Stromal cell of bone marrow (primary cell): ENCODE measurements around the gene TYMS.
"Not testable (repeated sequence)": the region's sequence is repeated elsewhere in the genome, so short reads cannot be mapped to it uniquely, and the experiment has no call there.

ENCODE experiments used
- DNase-seq: peaks from one replicate; pipeline ENCODE4 v3.0.0-alpha.2; 2012; ENCODE audit warnings: low read depth

TYMS gene

DNA sequence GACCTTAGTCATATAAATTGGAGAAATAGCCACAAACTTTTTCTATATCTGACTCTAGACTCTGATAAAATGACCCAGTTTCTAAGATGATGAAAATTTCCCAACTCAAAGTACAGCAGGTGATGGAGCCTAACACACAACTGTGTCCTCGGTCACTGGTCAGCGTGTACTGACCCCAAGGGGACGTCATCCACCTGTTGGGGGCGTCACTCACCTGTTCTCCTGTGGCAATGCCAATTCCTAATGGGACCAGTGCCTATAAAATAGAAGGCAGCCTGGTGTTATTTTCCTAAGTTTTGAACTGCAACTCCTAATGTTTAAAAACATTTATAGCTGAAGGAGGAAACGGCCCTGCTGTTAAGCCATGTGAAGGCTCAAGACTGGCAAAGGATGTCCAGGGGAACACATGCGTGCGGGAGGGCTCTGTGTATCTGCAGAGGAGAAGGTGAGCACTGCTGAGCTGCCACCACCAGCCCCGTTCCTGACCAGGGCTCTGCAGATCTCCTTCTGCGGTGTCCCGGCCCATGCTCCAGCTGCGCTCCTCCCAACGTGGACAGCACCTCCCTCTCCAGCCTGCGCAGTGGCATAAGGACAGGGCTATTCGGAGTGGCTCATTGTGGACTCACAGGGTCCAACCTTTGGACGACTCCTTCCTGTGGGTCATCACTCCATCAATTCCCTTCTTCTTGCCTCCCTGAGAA, 21.2 kb downstream of the TYMS start:
- no peak for DNase-seq

DNA sequence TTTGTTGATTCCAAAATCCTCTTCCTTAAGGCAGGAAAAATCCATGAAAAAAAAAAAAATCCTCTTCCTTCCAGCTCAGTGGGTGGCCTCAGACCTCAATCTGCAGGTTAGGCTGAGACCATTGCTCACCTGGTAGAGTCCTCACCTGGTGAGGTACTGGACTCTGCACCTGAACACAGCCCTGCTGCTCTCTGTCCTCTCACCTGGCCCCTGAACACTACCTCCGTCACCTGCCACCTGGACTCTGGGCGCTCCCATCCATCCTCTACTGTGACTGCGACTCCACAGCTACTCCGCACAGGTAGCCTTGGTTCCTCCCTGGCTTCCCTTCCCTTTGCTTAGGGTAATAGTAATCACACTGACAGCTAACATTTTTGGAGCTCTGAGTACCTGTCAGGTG, 22.1 kb downstream of the TYMS start:
- no peak for DNase-seq

DNA sequence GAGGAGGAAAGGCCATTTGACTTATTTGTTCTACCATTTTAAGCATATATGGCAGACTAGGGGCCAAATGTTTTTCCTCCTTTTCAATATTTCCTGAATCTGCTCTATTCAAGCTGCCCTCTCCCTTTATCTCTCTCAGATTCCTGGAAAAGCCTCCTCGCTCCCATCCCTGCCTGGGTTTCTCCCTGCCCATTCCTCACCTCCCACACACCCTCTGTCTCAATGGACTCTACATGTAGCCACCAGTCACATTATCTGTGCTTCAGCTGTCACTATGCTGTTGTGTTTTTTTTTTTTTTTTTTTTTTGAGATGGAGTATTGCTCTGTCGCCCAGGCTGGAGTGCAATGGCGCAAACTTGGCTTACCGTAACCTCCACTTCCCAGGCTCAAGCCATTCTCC, 22.9 kb downstream of the TYMS start:
- no peak for DNase-seq

DNA sequence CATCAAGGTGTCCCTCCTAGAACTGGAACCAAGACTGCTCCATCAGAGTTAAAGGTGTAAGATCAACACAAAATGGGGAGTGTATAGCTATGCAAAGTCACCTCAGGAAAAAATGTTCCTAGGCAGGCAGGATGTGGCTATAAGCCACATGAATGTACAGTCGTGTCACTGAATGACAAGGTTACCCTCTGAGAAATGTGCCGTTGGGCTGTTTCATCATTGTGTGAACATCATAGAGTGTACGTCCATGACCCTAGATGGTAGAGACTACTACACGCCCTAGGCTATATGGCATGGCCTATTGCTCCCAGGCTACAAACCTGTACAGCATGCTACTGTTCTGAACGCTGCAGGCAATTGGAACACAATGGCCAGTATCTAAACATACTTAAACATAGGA, 24.5 kb downstream of the TYMS start:
- no peak for DNase-seq

DNA sequence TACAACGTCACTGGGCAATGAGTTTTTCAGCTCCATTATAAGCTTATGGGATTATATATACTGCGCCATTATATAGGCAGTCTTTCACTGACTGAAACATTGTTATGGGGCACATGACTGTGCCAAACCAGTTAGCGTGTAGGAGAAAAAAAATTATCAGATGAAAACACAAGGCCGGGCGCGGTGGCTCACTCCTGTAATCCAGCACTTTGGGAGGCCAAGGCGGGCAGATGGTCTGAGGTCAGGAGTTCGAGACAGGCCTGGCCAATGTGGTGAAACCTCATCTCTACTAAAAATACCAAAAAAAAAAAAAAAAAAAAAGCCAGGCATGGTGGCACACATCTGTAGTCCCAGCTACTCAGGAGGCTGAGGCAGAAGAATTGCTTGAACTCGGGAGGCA, 25.0 kb downstream of the TYMS start:
- not testable (repeated sequence) for DNase-seq

DNA sequence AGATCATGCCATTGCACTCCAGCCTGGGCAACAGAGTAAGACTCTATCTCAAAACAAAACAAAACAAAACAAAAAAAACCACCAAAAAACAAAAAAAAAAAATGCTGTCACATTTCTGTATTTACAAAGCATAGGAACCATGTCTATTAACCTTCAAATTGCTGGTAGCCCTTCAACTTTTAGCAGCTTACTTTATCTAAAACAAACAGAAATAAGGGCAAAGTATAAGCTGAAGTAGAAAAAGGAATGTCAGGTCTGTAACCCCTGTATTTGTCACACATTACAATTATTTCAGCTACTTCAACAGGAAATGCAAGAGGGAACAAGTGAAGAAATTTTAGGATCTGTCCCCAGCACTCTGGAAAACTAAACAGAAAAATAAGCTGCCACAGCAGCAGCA, 25.4 kb downstream of the TYMS start:
- no peak for DNase-seq

DNA sequence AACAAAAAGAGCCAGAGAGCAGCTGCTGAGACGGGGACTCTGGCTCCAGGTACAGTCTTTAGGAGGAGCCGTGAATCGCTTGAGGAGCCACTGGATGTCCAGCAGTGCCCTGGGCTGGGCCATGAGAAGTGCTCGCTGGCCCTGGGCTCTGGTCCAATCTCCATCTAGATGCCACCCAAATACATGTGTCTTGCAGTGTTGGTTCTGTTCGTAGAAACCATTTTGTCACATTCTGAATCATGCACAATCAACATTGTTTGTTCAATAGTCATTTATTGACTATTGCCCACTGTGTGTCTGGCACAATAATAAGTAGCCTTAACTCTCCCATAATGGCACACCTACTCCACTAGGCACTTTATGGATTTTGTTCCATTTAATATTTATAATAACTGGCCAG, 26.1 kb downstream of the TYMS start:
- DNase-seq = no peak

DNA sequence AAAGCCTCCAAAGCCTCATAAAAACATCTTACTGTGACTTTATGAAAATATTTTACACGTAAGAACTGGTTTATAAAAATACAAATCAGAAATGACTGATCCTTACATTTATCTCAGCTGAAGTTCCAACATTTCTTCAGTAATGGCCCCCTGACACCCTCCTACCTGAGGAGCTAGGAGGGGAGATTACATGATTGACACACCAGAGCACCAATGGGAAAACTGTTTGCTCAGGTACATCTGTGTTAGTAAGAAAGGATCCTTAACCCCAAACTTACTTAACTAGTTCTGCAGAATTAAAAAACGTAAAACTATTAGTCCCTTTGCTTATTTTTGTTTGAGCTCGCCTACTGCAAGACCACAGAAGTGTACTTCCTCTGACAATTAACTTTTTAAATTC, 28.0 kb downstream of the TYMS start:
- no peak for DNase-seq

DNA sequence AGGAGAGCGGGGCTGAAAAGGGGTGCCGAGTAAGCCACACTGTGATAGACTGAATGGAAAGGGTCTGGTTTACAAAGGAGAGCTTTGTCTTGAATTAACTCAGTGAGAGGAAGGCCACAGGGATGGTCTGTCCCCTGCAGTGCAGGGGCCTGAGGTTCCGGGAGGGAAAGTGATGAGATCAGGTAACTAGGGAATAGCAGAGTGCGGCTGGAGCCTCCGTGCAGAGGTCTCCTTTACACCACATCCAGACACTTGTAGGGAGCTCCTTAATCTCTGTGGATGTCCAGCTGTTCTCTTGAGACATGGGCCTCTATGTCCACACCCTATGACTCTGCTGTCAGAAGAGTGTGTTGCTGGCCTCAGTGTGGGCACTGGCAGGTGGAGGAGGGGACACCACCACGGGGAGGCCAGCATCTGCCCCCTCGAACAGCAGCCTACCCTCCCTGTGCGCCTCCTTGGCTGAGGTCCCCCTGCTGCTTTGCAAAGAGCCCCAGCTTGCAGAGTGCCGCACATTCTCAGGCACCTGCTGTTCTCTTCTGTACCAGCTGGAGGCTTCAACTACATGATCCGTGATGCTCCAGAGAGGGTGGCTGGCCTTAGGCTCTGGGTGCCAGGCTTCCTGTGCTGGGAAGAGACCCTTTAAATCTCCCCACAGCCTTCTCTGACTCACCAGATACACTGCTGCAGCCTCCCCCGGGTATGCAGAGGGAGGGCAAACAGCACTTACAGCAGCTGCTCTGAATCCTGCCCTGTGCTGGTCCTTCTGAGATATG, 29.1 kb downstream of the TYMS start:
- DNase-seq = no peak

DNA sequence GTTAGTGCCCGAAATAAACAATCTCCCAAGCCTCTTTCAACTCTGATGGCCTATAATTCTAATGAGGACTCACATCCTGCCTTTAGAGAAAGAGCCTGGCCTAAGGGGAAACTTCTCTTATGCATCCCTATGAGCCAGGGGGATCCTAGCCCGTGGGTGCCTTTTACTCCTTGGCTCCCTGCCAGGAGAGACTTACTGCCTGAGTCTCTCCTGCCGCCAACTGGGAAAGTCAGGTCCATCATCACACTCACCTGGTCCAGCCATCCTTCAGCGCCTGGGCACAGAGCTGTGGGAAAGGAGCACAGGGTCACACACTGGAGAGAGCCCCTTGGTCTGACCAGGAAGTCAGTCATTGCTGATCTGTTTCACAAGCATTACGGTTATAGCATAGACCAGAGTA, 30.9 kb downstream of the TYMS start:
- no peak for DNase-seq

DNA sequence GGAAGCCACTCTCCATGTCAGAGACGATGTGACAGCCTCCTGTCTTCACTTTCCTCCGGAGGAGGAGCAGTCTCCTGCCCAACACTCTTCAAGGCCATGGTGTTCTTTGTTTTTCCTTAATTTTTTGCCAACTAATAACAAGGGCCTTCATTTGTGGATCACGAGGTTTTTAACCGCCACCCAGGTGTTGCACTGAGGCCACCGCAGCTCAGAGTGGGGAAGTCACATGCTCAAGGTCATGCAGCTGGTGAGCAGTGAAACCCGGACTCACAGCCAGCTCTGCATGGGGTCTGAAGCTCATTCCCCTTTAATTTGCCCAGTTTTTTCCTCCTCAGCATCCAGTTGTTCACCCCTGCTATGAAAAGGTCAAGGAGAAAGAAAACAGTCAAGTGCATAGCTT, 35.4 kb downstream of the TYMS start:
- DNase-seq = no peak

DNA sequence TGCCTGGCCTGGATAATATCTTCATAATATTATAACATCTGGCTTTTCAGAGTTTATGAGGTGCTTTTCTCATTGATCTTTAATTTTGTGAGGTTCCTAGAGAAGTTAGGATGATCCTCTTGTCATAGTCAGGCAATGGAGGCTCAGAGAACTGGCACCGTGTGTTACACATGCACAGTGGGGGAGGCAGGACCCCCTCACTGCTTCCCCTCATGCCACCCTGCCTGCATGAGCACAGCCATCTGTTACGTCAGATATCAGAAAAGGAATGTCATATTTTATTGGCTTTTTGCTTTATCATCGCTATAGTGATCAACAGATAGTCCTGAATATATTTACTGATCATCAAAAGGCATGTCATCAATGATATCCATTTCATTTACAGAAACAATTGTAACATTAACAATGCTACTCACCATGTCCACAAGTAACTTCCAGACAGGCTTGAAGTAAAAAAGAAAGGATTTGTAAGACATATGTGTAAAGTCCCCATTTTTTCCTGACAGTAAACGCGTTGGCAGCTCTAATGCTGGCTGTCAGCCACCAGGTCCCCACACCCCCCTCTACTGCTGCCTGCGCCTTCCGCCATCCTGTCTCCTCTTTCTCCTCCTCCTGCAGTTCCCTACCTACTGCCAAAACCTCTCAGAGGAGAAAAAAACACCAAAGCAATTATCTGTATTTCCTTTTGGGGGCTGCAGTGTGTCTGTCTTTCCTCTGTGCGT, 36.2 kb downstream of the TYMS start:
- no peak for DNase-seq

DNA sequence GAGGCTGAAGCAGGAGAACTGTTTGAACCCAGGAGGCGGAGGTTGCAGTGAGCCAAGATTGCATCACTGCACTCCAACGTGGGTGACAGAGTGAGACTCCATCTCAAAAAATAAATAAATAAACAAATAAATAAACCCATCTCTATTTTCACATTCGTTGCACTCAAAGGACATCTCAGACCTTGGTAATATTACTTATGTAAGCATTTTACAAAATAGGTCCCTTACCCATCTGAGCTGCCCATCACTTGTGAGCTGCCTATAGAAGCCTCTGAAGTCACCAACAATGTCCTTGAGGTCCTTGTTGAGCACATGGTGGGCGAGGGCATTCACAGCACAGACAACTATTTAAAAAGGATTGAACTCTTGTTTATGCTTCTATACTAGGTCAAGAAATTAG, 39.6 kb downstream of the TYMS start:
- no peak for DNase-seq

DNA sequence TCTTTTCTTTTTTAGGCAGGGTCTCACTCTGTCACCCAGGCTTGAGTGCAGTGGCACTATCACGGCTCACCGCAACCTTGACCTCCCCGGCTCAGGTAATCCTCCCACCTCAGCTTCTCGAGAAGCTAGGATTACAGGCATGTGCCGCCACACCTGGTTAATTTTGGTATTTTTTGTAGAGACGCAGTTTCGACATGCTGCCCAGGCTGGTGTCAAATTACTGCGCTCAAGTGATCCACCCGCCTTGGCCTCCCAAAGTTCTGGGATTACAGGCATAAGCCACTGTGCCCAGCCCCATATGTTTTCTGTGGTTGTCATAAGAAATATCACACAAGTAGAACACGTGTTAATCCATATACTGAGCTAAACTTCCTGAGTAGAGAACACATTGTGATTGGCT, 40.3 kb downstream of the TYMS start:
- no peak for DNase-seq

DNA sequence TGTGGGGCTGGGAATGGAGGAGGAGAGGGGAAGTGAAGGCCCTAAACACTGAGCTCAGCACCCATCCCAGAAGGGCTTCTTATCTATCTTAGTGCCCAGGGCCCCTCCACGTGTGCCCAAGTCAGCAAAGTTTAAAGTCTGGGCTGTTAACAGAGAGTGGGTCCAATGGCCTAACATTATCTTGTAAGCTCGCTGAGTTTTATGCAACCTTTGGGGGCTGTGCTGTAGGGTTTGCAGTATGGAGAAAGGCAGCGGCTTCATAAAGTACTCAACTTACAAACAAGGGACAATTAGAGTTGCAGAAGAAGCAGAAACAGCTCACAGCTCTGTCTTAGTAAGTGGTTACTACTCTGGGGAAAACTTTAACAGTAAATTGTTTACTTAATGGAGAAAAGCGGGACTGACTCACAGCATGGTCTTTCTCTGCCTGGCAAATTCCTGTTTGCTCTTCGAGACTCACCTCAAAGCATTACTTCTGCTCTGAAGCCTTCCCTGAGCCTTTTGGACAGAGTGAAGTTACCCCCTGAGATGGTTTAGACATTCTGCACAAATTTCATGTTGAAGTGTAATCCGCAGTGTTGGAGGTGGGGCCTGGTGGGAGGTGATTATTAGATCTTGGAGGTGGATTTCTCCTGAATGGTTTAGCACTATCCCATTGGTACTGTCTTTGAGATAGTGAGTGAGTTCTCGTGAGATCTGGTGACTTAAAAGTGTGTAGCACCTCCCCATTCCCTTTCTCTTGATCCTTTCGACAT, 45.9 kb downstream of the TYMS start:
- peak; percentile 61 for DNase-seq

DNA sequence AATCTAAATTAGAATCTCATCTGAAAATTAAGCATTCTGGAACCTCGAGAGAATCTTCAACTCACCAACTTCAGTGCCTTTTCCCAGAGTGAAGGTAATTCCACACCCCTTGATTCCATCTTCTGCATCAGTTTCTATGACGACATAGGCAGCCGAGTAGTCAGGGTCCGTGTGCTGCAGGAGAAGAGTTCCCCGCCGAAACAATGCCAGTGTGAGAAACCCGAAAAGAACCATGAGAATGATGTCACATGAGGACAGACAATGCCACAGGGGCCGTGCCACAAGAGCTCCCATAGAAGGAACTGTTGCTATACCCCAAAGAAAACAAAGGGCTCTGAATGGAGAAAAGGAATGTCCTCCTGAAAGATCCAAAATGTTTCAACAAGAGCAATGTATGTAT, 49.0 kb downstream of the TYMS start:
- DNase-seq = no peak

DNA sequence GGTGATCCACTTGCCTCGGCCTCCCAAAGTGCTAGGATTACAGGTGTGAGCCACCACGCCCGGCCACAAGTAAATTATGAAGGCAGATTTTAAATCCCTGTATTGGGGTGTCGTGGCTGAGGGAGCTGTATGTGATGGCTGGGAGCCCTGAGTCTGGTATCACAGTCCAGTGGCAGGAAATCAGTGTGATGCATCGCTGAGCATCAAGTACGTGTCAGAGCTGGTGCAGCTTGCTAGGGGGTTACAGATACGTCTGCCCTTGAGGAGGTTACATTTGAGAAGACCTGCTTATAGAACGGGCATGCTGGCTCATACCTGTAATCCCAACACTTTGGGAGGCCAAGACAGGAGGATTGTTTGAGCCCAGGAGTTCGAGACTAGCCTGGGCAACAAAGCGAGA, 50.6 kb downstream of the TYMS start:
- no peak for DNase-seq

DNA sequence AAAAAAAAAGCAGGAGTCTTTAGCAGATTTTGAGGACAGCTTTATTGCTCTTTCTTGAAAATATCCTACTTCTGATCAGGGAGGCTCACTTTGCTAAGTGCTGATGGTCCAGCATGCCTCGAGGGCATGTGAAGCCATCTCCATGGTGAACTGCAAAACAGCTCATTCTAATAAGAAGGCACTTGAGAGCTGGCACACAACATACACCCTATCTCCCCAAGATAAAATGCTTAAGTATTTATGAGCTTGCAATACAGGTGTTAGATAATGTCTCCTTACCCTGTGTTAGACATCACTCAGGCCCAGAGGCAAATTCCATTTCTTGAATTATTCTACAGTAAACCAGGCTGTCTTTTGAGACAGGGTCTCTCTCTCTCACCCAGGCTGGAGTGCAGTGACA, 52.3 kb downstream of the TYMS start:
- DNase-seq = no peak

DNA sequence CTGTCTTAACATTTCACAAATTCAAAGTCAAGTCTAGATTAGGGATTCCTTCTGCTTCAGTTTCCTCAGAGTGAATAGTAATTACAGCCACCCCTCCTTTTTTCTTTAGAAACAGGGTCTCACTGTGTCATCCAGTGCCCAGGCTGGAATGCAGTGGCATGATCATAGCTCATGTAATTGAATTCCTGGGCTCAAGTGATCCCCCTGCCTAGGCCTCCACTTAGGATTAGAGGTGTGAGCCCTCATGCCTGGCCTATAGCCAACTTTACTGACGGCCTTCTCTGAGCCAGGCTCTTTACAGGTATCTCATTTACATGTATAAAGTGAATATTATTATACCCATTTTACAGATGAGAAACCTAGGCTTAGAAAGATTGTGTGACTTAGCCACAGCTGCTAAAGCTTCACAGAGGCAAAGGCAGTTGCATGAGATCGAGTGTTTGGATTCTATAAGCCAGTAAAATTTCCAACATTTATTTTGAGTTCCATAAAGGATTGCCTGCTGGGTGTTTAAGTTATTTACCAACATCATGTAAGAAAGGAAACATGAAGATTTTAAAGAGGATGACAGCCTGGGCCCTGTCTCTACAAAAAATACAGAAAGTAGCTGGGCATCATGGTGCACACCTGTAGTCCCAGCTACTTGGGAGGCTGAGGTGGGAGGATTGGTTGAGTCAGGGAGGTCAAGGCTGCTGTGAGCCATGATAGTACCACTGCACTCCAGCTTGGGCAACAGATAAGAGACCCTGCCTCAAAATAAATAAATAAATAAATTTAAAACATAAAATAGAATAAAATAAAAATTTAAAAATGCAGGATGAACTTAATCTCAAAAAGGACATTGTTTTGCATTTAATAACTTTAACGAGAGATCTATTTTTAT, 53.2 kb downstream of the TYMS start:
- no peak for DNase-seq

DNA sequence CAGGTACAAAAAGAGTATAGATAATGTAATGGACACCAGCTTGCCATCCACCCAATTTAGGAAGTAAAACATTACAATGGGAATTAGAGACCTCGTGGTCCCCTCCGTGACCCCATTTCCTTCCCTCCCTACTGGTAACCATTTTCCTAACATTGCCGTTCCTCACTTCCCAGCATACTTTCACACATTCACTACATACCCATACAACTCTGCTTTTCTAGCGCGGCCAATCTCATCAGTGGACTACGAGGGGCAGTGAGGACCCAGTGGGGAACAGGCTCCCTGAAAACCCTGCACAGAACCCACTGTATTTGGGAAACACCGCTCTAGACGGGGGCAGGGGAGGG, 53.8 kb downstream of the TYMS start:
- no peak for DNase-seq

DNA sequence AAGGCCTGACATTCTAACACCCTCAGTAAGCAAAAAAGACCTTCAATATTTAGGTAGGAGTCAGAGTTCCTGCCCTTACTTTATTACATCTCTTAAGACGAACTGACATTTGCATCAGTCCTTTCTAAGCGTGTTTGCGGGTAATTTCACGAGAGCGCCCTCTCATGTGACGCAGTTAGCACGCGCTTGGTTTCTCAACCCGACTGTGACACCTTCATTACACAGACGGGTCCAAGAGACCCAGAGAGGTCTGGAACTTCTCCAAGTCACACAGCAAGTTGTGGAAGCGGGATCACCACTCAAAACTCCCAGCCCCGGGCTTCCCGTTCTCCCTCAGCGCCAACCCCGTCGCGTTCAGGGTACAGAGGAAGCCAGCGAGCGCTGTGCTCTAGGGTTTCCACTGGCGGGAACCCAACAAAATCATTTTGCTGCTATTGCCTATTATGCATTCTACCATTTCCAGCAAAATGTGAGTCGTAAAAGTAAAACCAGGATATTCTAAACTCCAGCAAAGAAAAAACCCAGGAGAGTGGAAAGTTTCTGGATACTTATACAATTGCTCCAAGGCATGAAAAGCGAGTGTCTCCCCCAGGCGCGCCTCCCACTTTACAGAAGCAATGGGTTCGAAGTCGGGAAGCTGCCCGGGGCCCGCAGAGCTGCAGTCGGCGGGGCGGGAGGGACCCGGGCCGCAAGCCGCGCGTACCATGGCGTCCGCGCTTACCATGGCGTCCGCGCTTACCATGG, 54.4 kb downstream of the TYMS start:
- peak; percentile 84 for DNase-seq
